Stimulated activated effector memory CD8-positive, alpha-beta T cell treated with anti-CD3 and anti-CD28 coated beads, Interleukin-12 subunit alpha, Interleukin-12 subunit beta, amount 100 ng/mL, for 72 hours (primary cell): ENCODE measurements around the gene USP38.
"Not testable (repeated sequence)": the region's sequence is repeated elsewhere in the genome, so short reads cannot be mapped to it uniquely, and the experiment has no call there.

Experiments
- ATAC-seq: fragments of 150-1000 bp; cut with Tn5 transposase; 2 replicates; pipeline ENCODE4 v1.10.0; 2021
- DNase-seq, 2 donors: peaks; one replicate each; pipeline ENCODE4 v3.0.0; 2021 to 2022; ENCODE audit warnings: low spot score in 2 of 2
- H3K27ac Mint-ChIP-seq: one replicate; pipeline ENCODE4 v1.8.0; 2022; ENCODE audit warnings: mild to moderate bottlenecking, mixed read lengths
- H3K36me3 Mint-ChIP-seq: one replicate; pipeline ENCODE4 v1.8.0; 2022; ENCODE audit warnings: mild to moderate bottlenecking, mixed read lengths
- H3K4me1 Mint-ChIP-seq: one replicate; pipeline ENCODE4 v1.8.0; 2022; ENCODE audit warnings: mixed read lengths
- H3K4me3 Mint-ChIP-seq: one replicate; pipeline ENCODE4 v1.8.0; 2022; ENCODE audit warnings: mild to moderate bottlenecking, mixed read lengths
- H3K9me3 Mint-ChIP-seq: one replicate; pipeline ENCODE4 v1.8.0; 2022; ENCODE audit warnings: mixed read lengths

The USP38 gene

GRCh38 chr4:143188136-143189088, 3.7 kb downstream of the USP38 start:
- Mint-ChIP-seq H3K4me3 (peak overlapping the region; percentile 85), H3K4me1 (peaks cover 38% of the 10 kb centered on the region), H3K36me3 (peaks cover 71% of the 10 kb centered on the region), H3K27ac (peak overlapping the region; percentile 86), H3K9me3 (no peaks in the 10 kb centered on the region)
- ATAC-seq (no peak), DNase-seq (no peak)

- peaks cover 28% of the 10 kb centered on the region for H3K4me1 Mint-ChIP-seq
- DNase-seq: no peak
- no peaks in the 10 kb centered on the region for H3K9me3 Mint-ChIP-seq
- H3K4me3 Mint-ChIP-seq: peak overlapping the region; percentile 85
- H3K27ac Mint-ChIP-seq: peak overlapping the region; percentile 17
- no peak for ATAC-seq
- peaks cover 78% of the 10 kb centered on the region for H3K36me3 Mint-ChIP-seq
These were observed 4.8 kb downstream of the USP38 start for GRCh38 chr4:143189528-143189927.

- no peak for DNase-seq
- Mint-ChIP-seq H3K4me3 (no peak overlapping the region), H3K9me3 (no peaks in the 10 kb centered on the region), H3K36me3 (peaks cover 100% of the 10 kb centered on the region), H3K4me1 (peaks cover 18% of the 10 kb centered on the region), H3K27ac (no peak overlapping the region)
- ATAC-seq: no peak
These were observed 10.9 kb downstream of the USP38 start for GRCh38 chr4:143195581-143195980.

GRCh38 chr4:143196323-143196722, 11.6 kb downstream of the USP38 start:
- no peak for ATAC-seq
- peaks cover 100% of the 10 kb centered on the region for H3K36me3 Mint-ChIP-seq

GRCh38 chr4:143199503-143199902, 14.8 kb downstream of the USP38 start:
- Mint-ChIP-seq H3K9me3 (no peaks in the 10 kb centered on the region), H3K27ac (no peak overlapping the region), H3K36me3 (peaks cover 95% of the 10 kb centered on the region), H3K4me1 (peaks cover 13% of the 10 kb centered on the region), H3K4me3 (no peak overlapping the region)
- DNase-seq: no peak
- ATAC-seq: no peak

More at GRCh38 chr4:143196323-143196722, 11.6 kb downstream of the USP38 start:
- no peak for DNase-seq
- no peak overlapping the region for H3K27ac Mint-ChIP-seq
- H3K4me3 Mint-ChIP-seq: no peak overlapping the region
- H3K4me1 Mint-ChIP-seq: peaks cover 18% of the 10 kb centered on the region
- H3K9me3 Mint-ChIP-seq: no peaks in the 10 kb centered on the region

- no peak for ATAC-seq
- Mint-ChIP-seq H3K4me1 (peaks cover 8% of the 10 kb centered on the region), H3K4me3 (no peak overlapping the region), H3K9me3 (no peaks in the 10 kb centered on the region), H3K36me3 (peaks cover 95% of the 10 kb centered on the region), H3K27ac (no peak overlapping the region)
- DNase-seq: no peak
These were observed 18.1 kb downstream of the USP38 start for GRCh38 chr4:143202824-143203223.

GRCh38 chr4:143203577-143203976, 18.9 kb downstream of the USP38 start:
- H3K9me3 Mint-ChIP-seq: no peaks in the 10 kb centered on the region
- H3K36me3 Mint-ChIP-seq: peaks cover 93% of the 10 kb centered on the region

GRCh38 chr4:143207555-143207954, 22.8 kb downstream of the USP38 start:
- DNase-seq (no peak), ATAC-seq (no peak)
- H3K9me3 Mint-ChIP-seq: no peaks in the 10 kb centered on the region
- H3K27ac Mint-ChIP-seq: no peak overlapping the region
- H3K36me3 Mint-ChIP-seq: peaks cover 95% of the 10 kb centered on the region
- peaks cover 4% of the 10 kb centered on the region for H3K4me1 Mint-ChIP-seq
- H3K4me3 Mint-ChIP-seq: no peak overlapping the region

More at GRCh38 chr4:143203577-143203976, 18.9 kb downstream of the USP38 start:
- H3K4me1 Mint-ChIP-seq: peaks cover 8% of the 10 kb centered on the region
- ATAC-seq: no peak
- peak overlapping the region; percentile 32 for H3K27ac Mint-ChIP-seq
- DNase-seq: no peak
- no peak overlapping the region for H3K4me3 Mint-ChIP-seq

GRCh38 chr4:143212566-143212965, 27.8 kb downstream of the USP38 start:
- Mint-ChIP-seq H3K36me3 (peaks cover 88% of the 10 kb centered on the region), H3K27ac (no peak overlapping the region), H3K4me1 (peaks cover under 1% of the 10 kb centered on the region), H3K4me3 (no peak overlapping the region), H3K9me3 (no peaks in the 10 kb centered on the region)
- ATAC-seq (no peak), DNase-seq (no peak)

- H3K27ac Mint-ChIP-seq: no peak overlapping the region
- no peaks in the 10 kb centered on the region for H3K4me1 Mint-ChIP-seq
- no peaks in the 10 kb centered on the region for H3K9me3 Mint-ChIP-seq
- ATAC-seq (no peak), DNase-seq (no peak)
- H3K4me3 Mint-ChIP-seq: no peak overlapping the region
- peaks cover 86% of the 10 kb centered on the region for H3K36me3 Mint-ChIP-seq
These were observed 31.2 kb downstream of the USP38 start for GRCh38 chr4:143215873-143216272.

GRCh38 chr4:143224255-143224654, 39.5 kb downstream of the USP38 start:
- H3K36me3 Mint-ChIP-seq: peaks cover 53% of the 10 kb centered on the region
- H3K27ac Mint-ChIP-seq: no peak overlapping the region
- H3K9me3 Mint-ChIP-seq: no peaks in the 10 kb centered on the region

GRCh38 chr4:143225167-143225566, 40.5 kb downstream of the USP38 start:
- DNase-seq: no peak
- ATAC-seq: no peak
- Mint-ChIP-seq H3K4me3 (no peak overlapping the region), H3K9me3 (no peaks in the 10 kb centered on the region), H3K36me3 (peaks cover 44% of the 10 kb centered on the region), H3K27ac (no peak overlapping the region), H3K4me1 (no peaks in the 10 kb centered on the region)

More at GRCh38 chr4:143224255-143224654, 39.5 kb downstream of the USP38 start:
- no peak for DNase-seq
- H3K4me3 Mint-ChIP-seq: no peak overlapping the region
- no peak for ATAC-seq
- H3K4me1 Mint-ChIP-seq: no peaks in the 10 kb centered on the region

GRCh38 chr4:143230683-143231082, 46.0 kb downstream of the USP38 start:
- no peaks in the 10 kb centered on the region for H3K9me3 Mint-ChIP-seq
- DNase-seq: no peak
- peak; percentile 55 for ATAC-seq
- no peak overlapping the region for H3K4me3 Mint-ChIP-seq
- H3K27ac Mint-ChIP-seq: no peak overlapping the region
- no peaks in the 10 kb centered on the region for H3K36me3 Mint-ChIP-seq
- no peaks in the 10 kb centered on the region for H3K4me1 Mint-ChIP-seq

- Mint-ChIP-seq H3K36me3 (no peaks in the 10 kb centered on the region), H3K27ac (no peak overlapping the region), H3K4me1 (no peaks in the 10 kb centered on the region)
These were observed 47.6 kb downstream of the USP38 start for GRCh38 chr4:143232277-143232676.

GRCh38 chr4:143234153-143234552, 49.4 kb downstream of the USP38 start:
- Mint-ChIP-seq H3K36me3 (no peaks in the 10 kb centered on the region), H3K27ac (no peak overlapping the region), H3K4me3 (no peak overlapping the region), H3K4me1 (no peaks in the 10 kb centered on the region), H3K9me3 (no peaks in the 10 kb centered on the region)
- ATAC-seq: no peak
- DNase-seq: no peak

More at GRCh38 chr4:143232277-143232676, 47.6 kb downstream of the USP38 start:
- ATAC-seq: no peak
- H3K9me3 Mint-ChIP-seq: no peaks in the 10 kb centered on the region
- no peak for DNase-seq
- H3K4me3 Mint-ChIP-seq: no peak overlapping the region

- not testable (repeated sequence) for H3K9me3 Mint-ChIP-seq, H3K4me3 Mint-ChIP-seq, H3K27ac Mint-ChIP-seq, ATAC-seq, DNase-seq, H3K36me3 Mint-ChIP-seq, H3K4me1 Mint-ChIP-seq
These were observed 52.5 kb downstream of the USP38 start for GRCh38 chr4:143237195-143237594.
